Activated CD8-positive, alpha-beta T cell treated with anti-CD3 and anti-CD28 coated beads for 36 hours (primary cell): ENCODE measurements around the gene OPN3. TPM values are rescaled to one million over a fixed set of nuclear protein-coding genes. Genes with fewer than 3 reads are reported as not detected.

Experiments
- ATAC-seq: fragments of 200-7000 bp; cut with Tn5 transposase; one replicate; pipeline ENCODE4 v1.10.0; 2021; ENCODE audit warnings: mild to moderate bottlenecking, moderate library complexity
- CTCF ChIA-PET: fragments of 350-600 bp; sonication (Branson Sonifier 250); formaldehyde crosslinking; loops from one replicate; lab custom pipeline; 2021; ENCODE audit warnings: antibody characterized with exemption; lab: Charles Lee
- POLR2A ChIA-PET: fragments of 350-600 bp; sonication (Branson Sonifier 250); formaldehyde crosslinking; loops from one replicate; lab custom pipeline; 2021; ENCODE audit warnings: antibody characterized with exemption; lab: Charles Lee
- DNase-seq: peaks from one replicate; pipeline ENCODE4 v3.0.0-alpha.2; 2020
- H3K27ac Mint-ChIP-seq: one replicate; pipeline ENCODE4 v1.8.0; 2021; ENCODE audit warnings: mild to moderate bottlenecking, mixed read lengths
- H3K27me3 Mint-ChIP-seq: one replicate; pipeline ENCODE4 v1.8.0; 2021; ENCODE audit warnings: mixed read lengths
- H3K36me3 Mint-ChIP-seq: one replicate; pipeline ENCODE4 v1.8.0; 2021; ENCODE audit warnings: low read depth, mixed read lengths
- H3K4me1 Mint-ChIP-seq: one replicate; pipeline ENCODE4 v1.8.0; 2021; ENCODE audit warnings: low read depth, mixed read lengths
- H3K4me3 Mint-ChIP-seq: one replicate; pipeline ENCODE4 v1.8.0; 2021; ENCODE audit warnings: mild to moderate bottlenecking, moderate library complexity, mixed read lengths
- H3K9me3 Mint-ChIP-seq: one replicate; pipeline ENCODE4 v1.8.0; 2021; ENCODE audit warnings: mixed read lengths
- CTCF ChIP-seq: fragments of 200-600 bp; IDR thresholded peaks from one replicate; pipeline ENCODE4 v1.8.0; 2022; ENCODE audit warnings: antibody characterized with exemption, mild to moderate bottlenecking
- intact Hi-C: fragments of 100-400 bp; cut with micrococcal nuclease; formaldehyde crosslinking; loops from one replicate; pipeline ENCODE4 v1.10.0; 2022
- total RNA-seq, 2 experiments: library from RNA; stranded (reverse); gene quantifications; one replicate each; pipeline ENCODE4 v1.2.3, GENCODE V29; 2021

Gene OPN3
- total RNA-seq, 2 experiments from 2014 or later: 9.9 to 11.8 TPM

DNA sequence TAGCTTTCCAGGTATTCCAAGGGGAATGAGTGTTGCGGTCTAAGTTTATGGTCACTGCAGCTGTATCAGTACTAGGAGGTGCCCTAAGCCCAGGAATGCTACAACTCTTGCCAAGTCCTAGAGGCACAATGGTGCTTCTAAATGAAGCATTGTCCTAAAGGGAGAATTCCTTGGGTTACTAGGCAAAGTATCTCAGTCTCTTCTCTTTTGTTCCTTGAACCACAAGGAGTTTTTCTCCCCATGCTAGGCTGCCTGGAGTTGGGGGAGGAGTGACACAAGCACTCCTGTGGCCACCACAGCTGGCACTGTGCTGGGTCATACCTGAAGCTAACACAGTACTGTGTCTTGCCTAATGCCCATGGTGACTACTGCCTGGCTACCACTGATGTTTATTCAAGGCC, 57.2 kb downstream of the OPN3 start:
- Mint-ChIP-seq H3K27me3 (peaks cover 11% of the 10 kb centered on the region), H3K9me3 (peaks cover 6% of the 10 kb centered on the region), H3K4me3 (no peak overlapping the region), H3K4me1 (no peaks in the 10 kb centered on the region), H3K36me3 (peaks cover 10% of the 10 kb centered on the region), H3K27ac (no peak overlapping the region)
- DNase-seq (no peak), ATAC-seq (no peak)
- intact Hi-C loops: no loop called here
- no peak for TF ChIP-seq CTCF
- CTCF ChIA-PET: interaction anchor here (0.7 to 2.7 kb wide), 2 partner anchors 28 to 58 kb away, joined by 3 to 9 read pairs; no protein-coding TSS in a partner anchor
- POLR2A ChIA-PET: no interaction called here

GRCh38 chr1:241579434-241579833, 60.7 kb downstream of the OPN3 start:
- H3K4me1 Mint-ChIP-seq: no peaks in the 10 kb centered on the region
- intact Hi-C loops: no loop called here
- POLR2A ChIA-PET: no interaction called here
- peaks cover 17% of the 10 kb centered on the region for H3K9me3 Mint-ChIP-seq
- peaks cover 22% of the 10 kb centered on the region for H3K27me3 Mint-ChIP-seq
- no peak for DNase-seq
- TF ChIP-seq CTCF: no peak
- CTCF ChIA-PET: no interaction called here
- H3K27ac Mint-ChIP-seq: no peak overlapping the region
- no peak overlapping the region for H3K4me3 Mint-ChIP-seq
- ATAC-seq: no peak
- peaks cover 10% of the 10 kb centered on the region for H3K36me3 Mint-ChIP-seq

- no peak overlapping the region for H3K27ac Mint-ChIP-seq
- H3K36me3 Mint-ChIP-seq: peaks cover 2% of the 10 kb centered on the region
- peaks cover 21% of the 10 kb centered on the region for H3K27me3 Mint-ChIP-seq
- TF ChIP-seq CTCF: no peak
- ATAC-seq (no peak), DNase-seq (no peak)
- peaks cover 12% of the 10 kb centered on the region for H3K9me3 Mint-ChIP-seq
- intact Hi-C loops: no loop called here
- ChIA-PET POLR2A (no interaction called here), CTCF (no interaction called here)
- H3K4me1 Mint-ChIP-seq: no peaks in the 10 kb centered on the region
- no peak overlapping the region for H3K4me3 Mint-ChIP-seq
These were observed 66.0 kb downstream of the OPN3 start for GRCh38 chr1:241574154-241574553.

DNA sequence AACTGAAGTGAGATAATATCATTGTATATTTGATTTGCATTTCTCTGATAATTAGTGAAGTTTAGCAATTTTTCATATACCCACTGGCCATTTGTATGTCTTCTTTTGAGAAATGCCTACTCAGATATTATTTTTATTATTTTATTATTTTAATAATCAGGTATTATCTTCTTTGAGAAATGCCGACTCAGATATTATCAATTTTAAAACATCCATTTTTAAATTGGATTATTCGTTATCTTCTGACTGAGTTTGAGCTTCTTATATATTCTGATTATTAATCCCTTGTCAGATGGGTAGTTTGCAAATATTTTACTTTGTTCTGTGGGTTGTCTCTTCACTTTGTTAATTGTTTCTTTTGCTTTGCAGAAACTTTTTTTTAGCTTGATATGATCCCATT, 70.3 kb downstream of the OPN3 start:
- ChIA-PET POLR2A (no interaction called here), CTCF (no interaction called here)
- Mint-ChIP-seq H3K4me3 (no peak overlapping the region), H3K9me3 (no peaks in the 10 kb centered on the region), H3K36me3 (no peaks in the 10 kb centered on the region), H3K4me1 (no peaks in the 10 kb centered on the region), H3K27me3 (peaks cover 12% of the 10 kb centered on the region), H3K27ac (no peak overlapping the region)
- no peak for TF ChIP-seq CTCF
- ATAC-seq (no peak), DNase-seq (no peak)
- intact Hi-C loops: no loop called here

GRCh38 chr1:241560849-241561187, 79.4 kb downstream of the OPN3 start:
- H3K4me1 Mint-ChIP-seq: no peaks in the 10 kb centered on the region
- ATAC-seq: no peak
- CTCF ChIA-PET: no interaction called here
- no peak overlapping the region for H3K27ac Mint-ChIP-seq
- no peak for DNase-seq
- no peaks in the 10 kb centered on the region for H3K36me3 Mint-ChIP-seq
- H3K9me3 Mint-ChIP-seq: no peaks in the 10 kb centered on the region
- no peak for TF ChIP-seq CTCF
- intact Hi-C loops: no loop called here
- H3K27me3 Mint-ChIP-seq: no peaks in the 10 kb centered on the region
- H3K4me3 Mint-ChIP-seq: no peak overlapping the region
- POLR2A ChIA-PET: no interaction called here
